ENCODE measurements around the gene C2orf69.
"Not testable (repeated sequence)": the region's sequence is repeated elsewhere in the genome, so short reads cannot be mapped to it uniquely, and the experiment has no call there.

The C2orf69 gene

GRCh38 chr2:199911052-199911876, at the start of gene C2orf69:
TSS of gene C2orf69 (plus strand) at chr2:199911293. CDS start at chr2:199911439, 146 bp downstream.
- DNase-seq = peak; percentile 91

- DNase-seq = no peak
These were observed 48.3 kb upstream of the C2orf69 start for GRCh38 chr2:199862788-199863187.

GRCh38 chr2:199865905-199866304, 45.2 kb upstream of the C2orf69 start:
- DNase-seq = no peak

GRCh38 chr2:199868431-199869226, 42.5 kb upstream of the C2orf69 start:
- DNase-seq = no peak

- DNase-seq = no peak
These were observed 41.9 kb upstream of the C2orf69 start for GRCh38 chr2:199869227-199869541.

- no peak for DNase-seq
These were observed 41.4 kb upstream of the C2orf69 start for GRCh38 chr2:199869653-199870052.

- no peak for DNase-seq
These were observed 40.5 kb upstream of the C2orf69 start for GRCh38 chr2:199870581-199870980.

- no peak for DNase-seq
These were observed 36.9 kb upstream of the C2orf69 start for GRCh38 chr2:199874209-199874608.

- no peak for DNase-seq
These were observed 35.7 kb upstream of the C2orf69 start for GRCh38 chr2:199875400-199875799.

GRCh38 chr2:199882667-199883066, 28.4 kb upstream of the C2orf69 start:
- DNase-seq = no peak

- DNase-seq = no peak
These were observed 27.4 kb upstream of the C2orf69 start for GRCh38 chr2:199883474-199884212.

- DNase-seq = no peak
These were observed 15.7 kb upstream of the C2orf69 start for GRCh38 chr2:199895406-199895805.

- DNase-seq = no peak
These were observed 14.5 kb upstream of the C2orf69 start for GRCh38 chr2:199896617-199897016.

GRCh38 chr2:199901942-199902341, 9.2 kb upstream of the C2orf69 start:
- no peak for DNase-seq

GRCh38 chr2:199902486-199903110, 8.5 kb upstream of the C2orf69 start:
- DNase-seq = no peak

GRCh38 chr2:199903111-199903510, 8.0 kb upstream of the C2orf69 start:
- DNase-seq = no peak

- DNase-seq = no peak
These were observed 3.9 kb upstream of the C2orf69 start for GRCh38 chr2:199907008-199907714.

- DNase-seq = no peak
These were observed 598 bp upstream of the C2orf69 start for GRCh38 chr2:199910338-199911051.

GRCh38 chr2:199911877-199912161, 726 bp downstream of the C2orf69 start:
- DNase-seq = no peak

GRCh38 chr2:199912553-199913114, 1.5 kb downstream of the C2orf69 start:
- DNase-seq = not testable (repeated sequence)

GRCh38 chr2:199914372-199914958, 3.4 kb downstream of the C2orf69 start:
- no peak for DNase-seq

Measured in activated T-cell treated with anti-CD3 and anti-CD28 coated beads, Interleukin-2, amount 50 U/mL, for 1 hour (primary cell).